ENCODE measurements around the gene TATDN2.

TATDN2 gene

DNA sequence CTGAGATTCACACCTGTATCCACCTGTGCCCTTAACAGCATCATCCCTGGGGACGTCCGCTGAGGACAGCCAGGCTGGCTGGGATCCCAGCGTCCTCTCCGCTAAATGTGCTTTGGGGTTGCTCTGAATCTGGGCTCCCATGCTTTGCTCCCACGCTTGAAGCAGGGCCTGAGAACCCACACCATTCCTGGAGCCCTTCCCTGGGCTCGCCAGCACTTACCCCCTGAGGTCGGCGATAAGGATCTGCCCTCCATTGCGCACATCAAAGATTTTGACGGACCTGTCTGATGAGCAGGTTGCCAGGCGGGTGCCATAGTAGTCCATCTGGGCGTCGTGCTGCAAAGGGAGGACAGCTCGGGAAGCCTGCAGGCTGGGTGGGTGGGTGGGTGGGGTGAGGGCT is 66.8 kb downstream of the TATDN2 start:
- no peak for TF ChIP-seq ZFX (IDR thresholded peaks at IDR 0.05)
- TF ChIP-seq, protein P1, sequence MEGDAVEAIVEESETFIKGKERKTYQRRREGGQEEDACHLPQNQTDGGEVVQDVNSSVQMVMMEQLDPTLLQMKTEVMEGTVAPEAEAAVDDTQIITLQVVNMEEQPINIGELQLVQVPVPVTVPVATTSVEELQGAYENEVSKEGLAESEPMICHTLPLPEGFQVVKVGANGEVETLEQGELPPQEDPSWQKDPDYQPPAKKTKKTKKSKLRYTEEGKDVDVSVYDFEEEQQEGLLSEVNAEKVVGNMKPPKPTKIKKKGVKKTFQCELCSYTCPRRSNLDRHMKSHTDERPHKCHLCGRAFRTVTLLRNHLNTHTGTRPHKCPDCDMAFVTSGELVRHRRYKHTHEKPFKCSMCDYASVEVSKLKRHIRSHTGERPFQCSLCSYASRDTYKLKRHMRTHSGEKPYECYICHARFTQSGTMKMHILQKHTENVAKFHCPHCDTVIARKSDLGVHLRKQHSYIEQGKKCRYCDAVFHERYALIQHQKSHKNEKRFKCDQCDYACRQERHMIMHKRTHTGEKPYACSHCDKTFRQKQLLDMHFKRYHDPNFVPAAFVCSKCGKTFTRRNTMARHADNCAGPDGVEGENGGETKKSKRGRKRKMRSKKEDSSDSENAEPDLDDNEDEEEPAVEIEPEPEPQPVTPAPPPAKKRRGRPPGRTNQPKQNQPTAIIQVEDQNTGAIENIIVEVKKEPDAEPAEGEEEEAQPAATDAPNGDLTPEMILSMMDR (conservative IDR thresholded peaks at IDR 0.05): no peak
- H3K27ac ChIP-seq: no peak overlapping the region

DNA sequence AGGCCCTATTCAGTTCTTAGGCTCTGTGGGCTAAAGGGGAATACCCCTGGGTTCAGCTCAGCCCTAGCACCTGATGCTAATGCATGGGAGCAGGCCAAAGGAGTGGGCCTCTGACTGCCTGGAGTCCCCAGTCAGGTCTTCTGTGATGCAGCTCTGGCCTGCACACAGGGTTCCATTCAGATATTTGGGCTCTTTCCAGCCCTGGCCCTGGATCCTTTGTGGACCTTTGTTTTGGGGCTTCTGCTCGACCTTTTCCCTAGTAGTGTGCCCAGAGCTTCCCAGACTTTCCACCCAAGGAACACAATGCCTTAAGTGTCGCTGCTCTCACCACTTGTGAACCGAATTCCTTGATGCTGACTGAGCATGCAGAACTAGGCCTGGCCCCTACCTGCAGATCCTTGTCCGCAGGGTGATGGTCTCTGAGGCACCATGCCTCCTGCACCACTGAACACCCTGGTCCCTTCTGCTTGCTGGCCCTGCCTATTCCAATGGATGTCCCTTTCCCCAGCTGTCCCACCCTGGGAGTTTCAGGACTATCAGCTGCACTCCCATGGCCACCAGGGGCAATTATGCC is 67.6 kb downstream of the TATDN2 start:
- TF ChIP-seq, protein P1 (conservative IDR thresholded peaks at IDR 0.05): no peak
- TF ChIP-seq ZFX (IDR thresholded peaks at IDR 0.05): no peak
- H3K27ac ChIP-seq: no peak overlapping the region

DNA sequence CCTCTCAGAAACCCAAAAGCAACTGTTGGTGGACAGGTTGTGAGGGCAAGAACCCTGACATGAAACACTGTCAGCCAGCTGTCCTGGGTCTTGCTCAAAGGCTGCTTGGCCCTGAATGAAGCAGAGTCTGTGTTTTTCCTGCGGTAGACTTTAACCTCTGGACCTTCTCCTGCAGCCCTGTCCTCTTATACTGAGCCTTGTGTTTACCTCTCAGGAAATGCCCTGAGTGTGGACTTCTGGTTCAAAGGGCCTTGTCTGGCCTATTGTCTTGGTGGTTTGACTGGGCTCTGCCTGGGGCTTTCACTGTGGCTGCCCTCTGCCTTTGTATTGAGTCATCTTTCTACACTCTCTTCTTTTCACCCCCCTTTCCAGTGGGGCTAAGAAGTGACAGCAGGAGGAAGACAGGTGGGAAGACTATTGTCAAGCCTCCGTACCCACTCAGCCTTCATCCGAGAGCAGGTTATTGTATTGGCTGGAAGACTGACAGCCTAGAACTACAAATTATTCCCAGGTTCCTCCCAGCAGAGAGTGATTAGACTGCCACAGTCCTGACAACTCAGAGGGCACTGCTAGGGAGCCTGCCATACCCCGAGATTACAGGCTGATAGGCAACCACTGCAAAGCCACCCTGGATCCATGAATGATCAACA is 69.2 kb downstream of the TATDN2 start:
- no peak overlapping the region for H3K27ac ChIP-seq
- TF ChIP-seq ZFX (IDR thresholded peaks at IDR 0.05): no peak
- TF ChIP-seq, protein P1 (conservative IDR thresholded peaks at IDR 0.05): no peak

DNA sequence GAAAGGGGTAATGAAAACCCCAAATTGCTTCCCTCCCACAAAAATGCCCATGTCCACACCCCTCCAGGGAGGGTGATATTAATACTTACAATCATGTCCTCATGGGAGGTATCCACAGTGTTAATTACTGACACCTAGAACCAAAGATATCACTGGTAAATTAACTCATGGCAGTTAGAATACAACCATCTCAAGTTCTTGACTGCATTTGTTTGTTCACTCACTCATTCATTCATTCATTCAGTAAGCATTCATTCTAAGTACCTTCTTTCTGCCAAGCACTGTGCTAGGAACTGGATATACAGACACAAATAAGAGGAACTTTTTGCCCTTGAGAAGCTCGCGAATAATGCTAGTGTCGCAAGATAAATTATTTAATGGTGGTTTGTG is 69.7 kb downstream of the TATDN2 start:
- TF ChIP-seq, protein P1 (conservative IDR thresholded peaks at IDR 0.05): no peak
- TF ChIP-seq ZFX (IDR thresholded peaks at IDR 0.05): no peak
- no peak overlapping the region for H3K27ac ChIP-seq

DNA sequence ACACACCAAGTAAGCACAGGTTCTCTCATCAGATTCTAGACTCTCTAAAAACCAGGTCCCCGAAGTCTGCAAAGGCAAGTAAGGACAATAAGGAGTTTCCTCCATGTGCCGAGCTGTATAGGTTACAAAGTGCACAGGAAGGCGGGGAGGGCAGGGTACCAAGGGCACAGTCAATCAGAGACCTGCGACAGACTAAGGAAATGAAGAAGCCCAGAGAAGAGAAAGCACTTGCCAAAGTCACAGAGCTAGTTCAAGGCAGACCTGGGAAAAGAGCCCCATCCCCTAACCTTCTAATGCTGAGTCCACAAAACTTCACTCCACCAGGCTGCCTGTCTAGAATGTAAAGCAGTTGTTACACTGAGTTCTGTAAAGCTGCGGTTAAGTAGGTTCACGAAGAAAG is 71.0 kb downstream of the TATDN2 start:
- no peak for TF ChIP-seq ZFX (IDR thresholded peaks at IDR 0.05)
- TF ChIP-seq, protein P1 (conservative IDR thresholded peaks at IDR 0.05): no peak
- no peak overlapping the region for H3K27ac ChIP-seq

DNA sequence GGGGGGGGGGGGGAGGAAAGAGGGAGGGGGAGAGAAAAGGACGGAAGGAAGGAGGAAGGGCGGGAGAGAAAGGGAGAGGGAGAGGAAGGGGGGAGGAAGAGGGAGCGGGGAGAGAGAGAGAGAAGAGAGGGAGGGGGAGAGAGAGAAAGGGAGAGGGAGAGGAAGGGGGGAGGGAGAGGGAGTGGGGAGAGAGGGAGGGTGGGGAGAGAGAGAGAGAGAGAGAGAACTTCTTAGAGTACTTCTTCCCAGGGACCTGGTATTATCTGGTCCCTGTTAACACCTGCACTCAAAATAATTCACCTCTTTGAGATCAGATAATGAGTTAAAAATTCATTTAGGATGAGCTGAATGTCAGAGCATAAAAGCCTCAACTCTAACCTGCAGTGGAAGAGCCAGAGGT is 71.5 kb downstream of the TATDN2 start:
- H3K27ac ChIP-seq: peak overlapping the region; percentile 91; the same call in 1 of the 2 replicates
- TF ChIP-seq, protein P1 (conservative IDR thresholded peaks at IDR 0.05): no peak
- no peak for TF ChIP-seq ZFX (IDR thresholded peaks at IDR 0.05)

DNA sequence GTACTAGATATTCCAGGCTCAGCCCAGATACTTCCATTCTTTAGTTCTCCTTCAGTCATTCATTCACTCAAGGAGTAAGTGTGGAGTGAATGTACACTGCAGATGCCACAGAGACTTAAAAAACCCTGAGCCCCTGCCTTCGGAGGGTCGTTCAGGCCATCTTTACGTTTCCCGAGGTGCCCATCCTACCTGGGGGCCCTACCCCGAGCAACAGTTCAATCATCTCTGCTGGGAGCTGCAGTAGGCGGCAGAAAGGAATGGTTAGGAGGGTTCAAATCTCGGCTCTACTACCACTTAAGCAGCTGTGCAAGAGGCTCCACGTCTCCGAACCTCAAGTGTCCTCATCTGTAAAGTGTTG is 72.0 kb downstream of the TATDN2 start:
- TF ChIP-seq ZFX (IDR thresholded peaks at IDR 0.05): no peak
- TF ChIP-seq, protein P1 (conservative IDR thresholded peaks at IDR 0.05): no peak
- H3K27ac ChIP-seq: peak overlapping the region; percentile 91

Measured in C4-2B (cell line).